ENCODE data around the gene ATAD3B.

Gene ATAD3B

GRCh38 chr1:1544544-1544943 is 73.0 kb downstream of the ATAD3B start:
- H4K20me1 ChIP-seq (ENCODE audit: insufficient read depth): no peaks in the 10 kb centered on the region
- no peak overlapping the region for H3K4me2 ChIP-seq
- H3K27ac ChIP-seq: no peak overlapping the region
- no peaks in the 10 kb centered on the region for H3K27me3 ChIP-seq (ENCODE audit: insufficient read depth, low read depth)
- no peak for TF ChIP-seq CTCF (conservative IDR thresholded peaks at IDR 0.05; ENCODE audit: low read depth, low read length)
- H3K4me1 ChIP-seq (ENCODE audit: low read depth, poor library complexity, severe bottlenecking): no peaks in the 10 kb centered on the region
- H3K9ac ChIP-seq: no peak overlapping the region
- no peak overlapping the region for H3K4me3 ChIP-seq (IDR thresholded peaks at IDR 0.05; ENCODE audit: insufficient read depth, low read depth, low read length)
- no peak overlapping the region for H2AFZ ChIP-seq (ENCODE audit: low read depth)
- H3K79me2 ChIP-seq (ENCODE audit: insufficient read depth, low read depth): no peaks in the 10 kb centered on the region
- H3K36me3 ChIP-seq (ENCODE audit: insufficient read depth): no peaks in the 10 kb centered on the region
